Testis (tissue), 2 donors: ENCODE measurements around the gene RASSF7.

Experiments used
- POLR2A ChIP-seq: fragments of 450-650 bp; IDR thresholded peaks from one replicate; pipeline ENCODE4 v1.6.1; 2017; ENCODE audit warnings: antibody characterized with exemption, mild to moderate bottlenecking, moderate library complexity
- TF ChIP-seq, protein P1 (sequence below), 3 experiments: fragments of 450-650 bp in 2 of 3; fragments of 200-600 bp in 1 of 3; sonication (generic) in 1 of 3; IDR thresholded peaks; one replicate each; pipeline ENCODE4 v1.5.1; 2016 to 2019; ENCODE audit warnings: antibody characterized with exemption in 3 of 3, mild to moderate bottlenecking in 2 of 3, moderate library complexity in 1 of 3

DNA sequence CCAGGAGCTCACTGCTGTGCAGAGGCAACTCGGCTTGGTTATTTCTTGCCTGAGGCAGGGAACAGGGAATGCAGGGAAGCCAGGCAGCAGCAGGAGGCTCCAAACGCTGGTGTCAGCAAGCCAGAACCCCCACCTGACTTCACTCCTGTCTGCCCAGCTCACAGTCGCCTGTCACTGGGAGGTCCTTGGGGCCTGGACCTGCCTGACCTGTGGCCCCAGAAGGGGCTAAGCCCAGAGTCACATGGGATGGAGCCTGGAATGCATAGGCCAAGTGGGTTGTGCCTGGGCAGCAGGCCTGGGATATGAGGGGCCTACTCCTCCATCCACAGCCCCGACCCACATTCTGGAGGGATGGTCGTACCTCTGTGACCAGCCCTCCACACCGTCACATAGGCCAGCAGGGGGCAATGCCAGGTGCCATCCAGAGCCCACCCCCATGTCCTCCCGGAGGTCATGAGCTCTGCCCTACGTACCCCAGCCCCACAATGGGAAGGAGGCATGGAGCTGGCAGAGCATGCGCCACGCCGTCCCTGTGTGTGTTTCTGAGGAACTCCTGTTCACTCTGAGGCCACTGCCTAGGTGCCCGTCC is 5.2 kb downstream of the RASSF7 start:
- TF ChIP-seq, protein P1, sequence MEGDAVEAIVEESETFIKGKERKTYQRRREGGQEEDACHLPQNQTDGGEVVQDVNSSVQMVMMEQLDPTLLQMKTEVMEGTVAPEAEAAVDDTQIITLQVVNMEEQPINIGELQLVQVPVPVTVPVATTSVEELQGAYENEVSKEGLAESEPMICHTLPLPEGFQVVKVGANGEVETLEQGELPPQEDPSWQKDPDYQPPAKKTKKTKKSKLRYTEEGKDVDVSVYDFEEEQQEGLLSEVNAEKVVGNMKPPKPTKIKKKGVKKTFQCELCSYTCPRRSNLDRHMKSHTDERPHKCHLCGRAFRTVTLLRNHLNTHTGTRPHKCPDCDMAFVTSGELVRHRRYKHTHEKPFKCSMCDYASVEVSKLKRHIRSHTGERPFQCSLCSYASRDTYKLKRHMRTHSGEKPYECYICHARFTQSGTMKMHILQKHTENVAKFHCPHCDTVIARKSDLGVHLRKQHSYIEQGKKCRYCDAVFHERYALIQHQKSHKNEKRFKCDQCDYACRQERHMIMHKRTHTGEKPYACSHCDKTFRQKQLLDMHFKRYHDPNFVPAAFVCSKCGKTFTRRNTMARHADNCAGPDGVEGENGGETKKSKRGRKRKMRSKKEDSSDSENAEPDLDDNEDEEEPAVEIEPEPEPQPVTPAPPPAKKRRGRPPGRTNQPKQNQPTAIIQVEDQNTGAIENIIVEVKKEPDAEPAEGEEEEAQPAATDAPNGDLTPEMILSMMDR (IDR thresholded peaks at IDR 0.05) = no peak
- no peak for TF ChIP-seq POLR2A
